ENCODE results near the gene SUGP1. TPM values are rescaled to one million over a fixed set of nuclear protein-coding genes. Genes with fewer than 3 reads are reported as not detected.

Gene SUGP1
- total RNA-seq, 1 experiment from 2014 or later = 51.2 TPM

DNA sequence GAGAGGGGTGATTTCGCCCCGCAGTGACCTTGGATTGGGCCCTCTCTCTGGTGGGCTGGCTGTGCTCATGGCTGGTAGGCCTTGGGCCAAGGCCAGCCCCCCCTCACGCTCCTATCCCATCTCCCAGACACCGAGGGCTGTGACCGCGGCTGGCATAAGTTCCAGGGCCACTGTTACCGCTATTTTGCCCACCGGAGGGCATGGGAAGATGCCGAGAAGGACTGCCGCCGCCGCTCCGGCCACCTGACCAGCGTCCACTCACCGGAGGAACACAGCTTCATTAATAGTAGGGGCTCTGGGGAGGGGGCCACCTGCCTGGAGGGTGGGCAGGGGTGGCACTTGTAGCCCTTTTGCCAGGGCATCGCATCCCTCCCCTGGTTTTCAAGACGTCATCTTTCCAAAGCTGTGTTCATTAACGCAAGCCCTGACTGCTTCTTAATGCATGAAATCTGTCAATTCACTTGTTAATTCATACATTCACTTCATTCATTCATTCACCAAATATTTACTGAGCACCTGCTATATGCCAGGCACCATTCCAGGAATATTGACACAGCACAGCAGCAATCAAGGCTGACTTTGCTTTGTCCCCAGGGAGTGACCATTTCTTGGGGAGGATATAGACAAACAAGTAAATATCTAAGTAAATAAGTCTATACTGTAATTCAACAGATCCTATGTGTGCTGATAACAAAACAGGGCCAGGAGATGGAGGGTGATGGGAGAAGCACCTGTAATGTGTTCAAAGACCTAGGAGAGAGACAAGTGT is 82.0 kb downstream of the SUGP1 start:
- DNase-seq = no peak
- ChIA-PET POLR2A (no interaction called here), CTCF (no interaction called here)
- Histone ChIP-seq H3K36me3 (ENCODE audit: control insufficient read depth, insufficient read depth, low read length) (no peaks in the 10 kb centered on the region), H3K27me3 (replicated peaks; ENCODE audit: control insufficient read depth, insufficient read depth, low read length) (no peaks in the 10 kb centered on the region), H3K4me1 (no peaks in the 10 kb centered on the region), H3K4me3 (ENCODE audit: low read depth, low read length) (no peak overlapping the region), H3K9me3 (peaks cover 10% of the 10 kb centered on the region; the same call in 1 of the 2 replicates)
- TF ChIP-seq, protein P1, sequence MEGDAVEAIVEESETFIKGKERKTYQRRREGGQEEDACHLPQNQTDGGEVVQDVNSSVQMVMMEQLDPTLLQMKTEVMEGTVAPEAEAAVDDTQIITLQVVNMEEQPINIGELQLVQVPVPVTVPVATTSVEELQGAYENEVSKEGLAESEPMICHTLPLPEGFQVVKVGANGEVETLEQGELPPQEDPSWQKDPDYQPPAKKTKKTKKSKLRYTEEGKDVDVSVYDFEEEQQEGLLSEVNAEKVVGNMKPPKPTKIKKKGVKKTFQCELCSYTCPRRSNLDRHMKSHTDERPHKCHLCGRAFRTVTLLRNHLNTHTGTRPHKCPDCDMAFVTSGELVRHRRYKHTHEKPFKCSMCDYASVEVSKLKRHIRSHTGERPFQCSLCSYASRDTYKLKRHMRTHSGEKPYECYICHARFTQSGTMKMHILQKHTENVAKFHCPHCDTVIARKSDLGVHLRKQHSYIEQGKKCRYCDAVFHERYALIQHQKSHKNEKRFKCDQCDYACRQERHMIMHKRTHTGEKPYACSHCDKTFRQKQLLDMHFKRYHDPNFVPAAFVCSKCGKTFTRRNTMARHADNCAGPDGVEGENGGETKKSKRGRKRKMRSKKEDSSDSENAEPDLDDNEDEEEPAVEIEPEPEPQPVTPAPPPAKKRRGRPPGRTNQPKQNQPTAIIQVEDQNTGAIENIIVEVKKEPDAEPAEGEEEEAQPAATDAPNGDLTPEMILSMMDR (IDR thresholded peaks at IDR 0.05; ENCODE audit: insufficient read depth in 1 of 2, low read depth in 1 of 2, low read length in 1 of 2, severe bottlenecking in 1 of 2, unreplicated experiment in 1 of 2) = no peak
- peaks cover 8% of the 10 kb centered on the region for H3K27me3 Mint-ChIP-seq (ENCODE audit: insufficient read depth, unreplicated experiment)
- H3K36me3 Mint-ChIP-seq (ENCODE audit: insufficient read depth, unreplicated experiment) = no peaks in the 10 kb centered on the region
- H3K27ac Mint-ChIP-seq (ENCODE audit: unreplicated experiment) = no peak overlapping the region
- no peak overlapping the region for H3K4me3 Mint-ChIP-seq (ENCODE audit: unreplicated experiment)
- H3K4me1 Mint-ChIP-seq (ENCODE audit: low read depth, unreplicated experiment) = no peaks in the 10 kb centered on the region
- no TSS peak for BruUV-seq (replicated peaks)
- no peaks in the 10 kb centered on the region for H3K9me3 Mint-ChIP-seq (ENCODE audit: unreplicated experiment)
- intact Hi-C loops (cut with micrococcal nuclease; ENCODE audit: unreplicated experiment) = no loop called here

DNA sequence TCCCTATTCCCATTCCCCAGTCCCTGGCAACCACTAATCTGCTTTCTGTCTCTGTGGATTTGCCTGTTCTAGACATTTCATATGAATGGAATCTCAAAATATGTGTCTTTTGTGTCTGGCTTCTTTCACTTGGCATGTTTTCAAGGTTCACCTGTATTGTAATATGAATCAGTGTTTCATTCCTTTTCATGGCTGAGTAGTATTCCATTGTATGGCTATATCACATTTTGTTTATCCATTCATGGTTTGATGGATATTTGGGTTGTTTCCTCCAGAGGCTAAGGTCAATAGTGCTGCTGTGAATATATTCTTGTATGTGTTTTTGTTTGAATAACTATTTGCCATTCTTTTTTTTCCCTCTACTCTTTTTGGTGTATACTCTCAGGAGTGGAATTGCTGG is 84.1 kb downstream of the SUGP1 start:
- CTCF ChIA-PET = no interaction called here

DNA sequence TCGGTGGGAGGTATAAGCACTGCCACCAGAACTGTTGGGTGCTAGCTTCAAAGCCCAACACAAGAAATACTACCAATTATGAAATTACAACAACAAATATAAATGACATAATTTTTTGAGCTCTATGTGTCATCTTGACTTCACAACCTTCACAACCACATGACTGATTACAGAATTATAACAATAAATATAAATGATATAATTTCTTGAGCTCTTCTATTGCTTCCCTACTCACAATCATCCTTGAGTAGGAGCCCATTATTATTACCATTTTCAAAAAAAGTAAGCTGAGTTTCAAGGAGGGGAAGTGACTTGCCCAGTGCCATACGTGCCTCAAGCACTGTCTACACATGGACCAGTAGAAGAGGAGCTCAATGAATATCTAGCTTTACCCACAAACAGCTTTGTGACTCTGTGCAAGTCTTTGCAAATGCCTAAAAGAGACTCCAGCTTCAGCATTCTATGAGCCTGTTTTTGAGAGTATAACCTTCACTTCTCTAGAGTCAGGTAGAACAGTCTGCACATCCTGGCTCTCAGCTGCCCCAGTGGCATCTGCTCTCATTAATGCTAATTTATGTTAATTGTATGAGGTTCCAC is 86.0 kb downstream of the SUGP1 start:
- no TSS peak for BruUV-seq (replicated peaks)
- peaks cover 10% of the 10 kb centered on the region; the same call in 1 of the 2 replicates for H3K9me3 ChIP-seq
- Mint-ChIP-seq H3K27me3 (ENCODE audit: insufficient read depth, unreplicated experiment) (peaks cover 7% of the 10 kb centered on the region), H3K4me3 (ENCODE audit: unreplicated experiment) (no peak overlapping the region), H3K4me1 (ENCODE audit: low read depth, unreplicated experiment) (no peaks in the 10 kb centered on the region), H3K9me3 (ENCODE audit: unreplicated experiment) (no peaks in the 10 kb centered on the region), H3K27ac (ENCODE audit: unreplicated experiment) (no peak overlapping the region), H3K36me3 (ENCODE audit: insufficient read depth, unreplicated experiment) (no peaks in the 10 kb centered on the region)
- POLR2A ChIA-PET = no interaction called here
- TF ChIP-seq, protein P1 (IDR thresholded peaks at IDR 0.05; ENCODE audit: insufficient read depth in 1 of 2, low read depth in 1 of 2, low read length in 1 of 2, severe bottlenecking in 1 of 2, unreplicated experiment in 1 of 2) = no peak
- intact Hi-C loops (cut with micrococcal nuclease; ENCODE audit: unreplicated experiment) = no loop called here
- H3K4me1 ChIP-seq = no peaks in the 10 kb centered on the region
- no peaks in the 10 kb centered on the region for H3K36me3 ChIP-seq (ENCODE audit: control insufficient read depth, insufficient read depth, low read length)
- CTCF ChIA-PET = interaction anchor here (1.7 kb wide), 1 partner anchor 9 kb away, joined by 7 read pairs; no protein-coding TSS in a partner anchor
- no peak for DNase-seq
- no peaks in the 10 kb centered on the region for H3K27me3 ChIP-seq (replicated peaks; ENCODE audit: control insufficient read depth, insufficient read depth, low read length)
- H3K4me3 ChIP-seq (ENCODE audit: low read depth, low read length) = no peak overlapping the region

More for the DNA sequence above, 84.1 kb downstream of the SUGP1 start:
- BruUV-seq (replicated peaks) = no TSS peak
- Mint-ChIP-seq H3K27me3 (ENCODE audit: insufficient read depth, unreplicated experiment) (peaks cover 12% of the 10 kb centered on the region), H3K4me1 (ENCODE audit: low read depth, unreplicated experiment) (no peaks in the 10 kb centered on the region), H3K36me3 (ENCODE audit: insufficient read depth, unreplicated experiment) (no peaks in the 10 kb centered on the region), H3K9me3 (ENCODE audit: unreplicated experiment) (no peaks in the 10 kb centered on the region), H3K27ac (ENCODE audit: unreplicated experiment) (no peak overlapping the region), H3K4me3 (ENCODE audit: unreplicated experiment) (no peak overlapping the region)
- H3K27me3 ChIP-seq (replicated peaks; ENCODE audit: control insufficient read depth, insufficient read depth, low read length) = no peaks in the 10 kb centered on the region
- no peaks in the 10 kb centered on the region for H3K36me3 ChIP-seq (ENCODE audit: control insufficient read depth, insufficient read depth, low read length)
- no peaks in the 10 kb centered on the region for H3K4me1 ChIP-seq
- no peak for DNase-seq
- TF ChIP-seq, protein P1 (IDR thresholded peaks at IDR 0.05; ENCODE audit: insufficient read depth in 1 of 2, low read depth in 1 of 2, low read length in 1 of 2, severe bottlenecking in 1 of 2, unreplicated experiment in 1 of 2) = no peak
- no peak overlapping the region for H3K4me3 ChIP-seq (ENCODE audit: low read depth, low read length)
- intact Hi-C loops (cut with micrococcal nuclease; ENCODE audit: unreplicated experiment) = no loop called here
- peaks cover 10% of the 10 kb centered on the region; the same call in 1 of the 2 replicates for H3K9me3 ChIP-seq
- POLR2A ChIA-PET = interaction anchor here (0.6 kb wide), 1 partner anchor 74 kb away, joined by 4 read pairs; no protein-coding TSS in a partner anchor

All from Caco-2 (cell line).